Ishikawa (cell line): ENCODE measurements around the gene GPC6.

ENCODE experiments used
- CEBPB ChIP-seq: IDR thresholded peaks from 2 replicates; pipeline ENCODE4 v1.6.1; 2012
- CREB1 ChIP-seq: IDR thresholded peaks from 2 replicates; pipeline ENCODE4 v1.6.1; 2012; ENCODE audit warnings: low read depth
- EGR1 ChIP-seq: IDR thresholded peaks from 2 replicates; pipeline ENCODE4 v1.6.1; 2012
- EP300 ChIP-seq: IDR thresholded peaks from 2 replicates; pipeline ENCODE4 v1.6.1; 2012; ENCODE audit warnings: borderline replicate concordance
- FOXM1 ChIP-seq: IDR thresholded peaks from 2 replicates; pipeline ENCODE4 v1.6.1; 2012; ENCODE audit warnings: low read depth, borderline replicate concordance
- MAX ChIP-seq: IDR thresholded peaks from 2 replicates; pipeline ENCODE4 v1.6.1; 2012
- NFIC ChIP-seq: IDR thresholded peaks from 2 replicates; pipeline ENCODE4 v1.6.1; 2012
- RAD21 ChIP-seq: IDR thresholded peaks from 2 replicates; pipeline ENCODE4 v1.6.1; 2012; ENCODE audit warnings: low read depth
- REST ChIP-seq: IDR thresholded peaks from 2 replicates; pipeline ENCODE4 v1.6.1; 2012; ENCODE audit warnings: low read depth, mild to moderate bottlenecking
- TAF1 ChIP-seq: IDR thresholded peaks from 2 replicates; pipeline ENCODE4 v1.6.1; 2012; ENCODE audit warnings: low read depth, mild to moderate bottlenecking
- TCF12 ChIP-seq: IDR thresholded peaks from 2 replicates; pipeline ENCODE4 v1.6.1; 2012; ENCODE audit warnings: low read depth
- TEAD4 ChIP-seq: IDR thresholded peaks from 2 replicates; pipeline ENCODE4 v1.6.1; 2012
- USF1 ChIP-seq: IDR thresholded peaks from 2 replicates; pipeline ENCODE4 v1.6.1; 2012
- YY1 ChIP-seq: IDR thresholded peaks from 2 replicates; pipeline ENCODE4 v1.6.1; 2012; ENCODE audit warnings: low read depth
- ZBTB7A ChIP-seq: IDR thresholded peaks from 2 replicates; pipeline ENCODE4 v1.6.1; 2012; ENCODE audit warnings: low read depth

Gene GPC6

GRCh38 chr13:94384231-94384905 lies 1157.8 kb downstream of the GPC6 start:
- TF ChIP-seq FOXM1, result no peak
- no peak for TF ChIP-seq EGR1
- TF ChIP-seq TEAD4, result no peak
- TF ChIP-seq EP300, result no peak
- no peak for TF ChIP-seq TAF1
- no peak for TF ChIP-seq YY1
- no peak for TF ChIP-seq REST
- TF ChIP-seq TCF12, result no peak
- TF ChIP-seq CEBPB, result no peak
- no peak for TF ChIP-seq RAD21
- TF ChIP-seq NFIC, result no peak
- TF ChIP-seq ZBTB7A, result no peak
- TF ChIP-seq USF1, result no peak
- TF ChIP-seq CREB1, result no peak
- TF ChIP-seq MAX, result no peak

GRCh38 chr13:94387047-94387446 lies 1160.4 kb downstream of the GPC6 start:
- TF ChIP-seq TEAD4 (no peak), EP300 (no peak), USF1 (no peak), REST (no peak), CEBPB (no peak), FOXM1 (no peak), RAD21 (no peak), TCF12 (no peak), MAX (no peak), NFIC (no peak), EGR1 (no peak)

GRCh38 chr13:94389604-94390351 lies 1163.2 kb downstream of the GPC6 start:
- TF ChIP-seq TEAD4, result no peak

- TF ChIP-seq ZBTB7A, result no peak
- TF ChIP-seq RAD21, result no peak
- TF ChIP-seq USF1, result no peak
- no peak for TF ChIP-seq CREB1
- no peak for TF ChIP-seq MAX
- TF ChIP-seq REST, result no peak
- no peak for TF ChIP-seq TEAD4
- no peak for TF ChIP-seq CEBPB
- no peak for TF ChIP-seq EP300
- no peak for TF ChIP-seq FOXM1
- no peak for TF ChIP-seq YY1
- no peak for TF ChIP-seq TCF12
- TF ChIP-seq TAF1, result no peak
Measured at GRCh38 chr13:94390881-94391280, 1164.3 kb downstream of the GPC6 start.
